GM12878 (cell line): Measurements from ENCODE around the gene IFITM5. TPM values are rescaled to one million over a fixed set of nuclear protein-coding genes. Genes with fewer than 3 reads are reported as not detected.

ENCODE experiments used
- ATAC-seq: fragments of 200-7000 bp; cut with Tn5 transposase; 3 replicates; pipeline ENCODE4 v1.9.1; 2020; ENCODE audit warnings: mild to moderate bottlenecking, moderate library complexity
- BruUV-seq: library from RNA; stranded (reverse); fragments of 400-500 nt; replicated peaks from 2 replicates; lab custom pipeline; 2021; lab: Mats Ljungman, UMichigan
- CTCF ChIA-PET: fragments of 300-600 bp; sonication (Branson Sonifier 250); formaldehyde crosslinking; extraction: SDS; loops from one replicate; lab custom pipeline; 2021; ENCODE audit warnings: inconsistent platforms; lab: Yijun Ruan, JAX
- POLR2A ChIA-PET: fragments of 350-600 bp; formaldehyde crosslinking; extraction: SDS; loops from one replicate; lab custom pipeline; 2021; ENCODE audit warnings: inconsistent platforms; lab: Charles Lee
- RAD21 ChIA-PET: fragments of 300-600 bp; sonication (Branson Sonifier 250); formaldehyde crosslinking; loops from one replicate; lab custom pipeline; 2023; ENCODE audit warnings: antibody characterized with exemption; ENCODE audit not compliant: unreplicated experiment; lab: Charles Lee
- SMC1A ChIA-PET: fragments of 300-600 bp; sonication (Branson Sonifier 250); formaldehyde crosslinking; loops from one replicate; lab custom pipeline; 2023; ENCODE audit not compliant: unreplicated experiment, uncharacterized antibody; lab: Charles Lee
- DNase-seq: peaks from one replicate; pipeline ENCODE4 v3.0.0-alpha.2; 2011; ENCODE audit warnings: low read depth, low spot score
- FAIRE-seq: peaks from 3 replicates; lab custom pipeline; 2011; peaks lifted over from hg19 to GRCh38; lab: Jason Lieb, UNC
- H2AFZ ChIP-seq: 2 replicates; pipeline ENCODE4 v1.6.0; 2011; ENCODE audit warnings: low read depth, low read length, control low read depth; ENCODE audit not compliant: control insufficient read depth
- H3K27ac ChIP-seq: 2 replicates; pipeline ENCODE4 v1.5.1; 2011; ENCODE audit warnings: control low read depth; ENCODE audit not compliant: control insufficient read depth, insufficient read depth
- H3K27me3 ChIP-seq, 2 experiments: replicated peaks in 1 of 2; 2 replicates each; pipeline versions ENCODE4 v1.6.0 to v1.6.1; 2011; ENCODE audit warnings: low read length in 1 of 2; ENCODE audit not compliant: control insufficient read depth in 2 of 2, insufficient read depth in 2 of 2
- H3K36me3 ChIP-seq, 2 experiments: 2 replicates each; pipeline ENCODE4 v1.5.1; 2011; ENCODE audit warnings: low read length in 1 of 2; ENCODE audit not compliant: control insufficient read depth in 2 of 2, insufficient read depth in 2 of 2
- H3K4me1 ChIP-seq: 2 replicates; pipeline ENCODE4 v1.6.1; 2011; ENCODE audit warnings: mild to moderate bottlenecking, low read length, moderate library complexity, mixed read lengths; ENCODE audit not compliant: control insufficient read depth, insufficient read depth
- H3K4me2 ChIP-seq: 2 replicates; pipeline ENCODE4 v1.6.0; 2011; ENCODE audit warnings: control low read depth; ENCODE audit not compliant: control insufficient read depth, insufficient read depth
- H3K4me3 ChIP-seq: fragments of 200-600 bp; sonication (generic); 2 replicates; pipeline ENCODE4 v1.5.1; 2016
- H3K79me2 ChIP-seq: 2 replicates; pipeline ENCODE4 v1.6.0; 2011; ENCODE audit warnings: low read length; ENCODE audit not compliant: control insufficient read depth, insufficient read depth
- H3K9ac ChIP-seq: 2 replicates; pipeline ENCODE4 v1.8.0; 2011; ENCODE audit warnings: low read length, control low read depth, mixed read lengths; ENCODE audit not compliant: control insufficient read depth, insufficient read depth
- H3K9me3 ChIP-seq: replicated peaks from 3 replicates; pipeline ENCODE4 v1.5.1; 2011; ENCODE audit warnings: mild to moderate bottlenecking, low read length; ENCODE audit not compliant: control insufficient read depth, insufficient read depth
- H4K20me1 ChIP-seq: 2 replicates; pipeline ENCODE4 v1.6.0; 2011; ENCODE audit not compliant: control insufficient read depth, insufficient read depth
- BCL11A ChIP-seq: IDR thresholded peaks from 2 replicates; pipeline ENCODE4 v1.6.1; 2011; ENCODE audit warnings: low read depth, low read length
- BHLHE40 ChIP-seq, 2 experiments: fragments of 450-650 bp in 1 of 2; IDR thresholded peaks; 2 replicates each; pipeline ENCODE4 v1.6.1; 2011 to 2017; ENCODE audit warnings: low read depth in 2 of 2, borderline replicate concordance in 1 of 2, improper control_type of control experiment in 1 of 2, low read length in 1 of 2, mild to moderate bottlenecking in 1 of 2
- ELK1 ChIP-seq: IDR thresholded peaks from 2 replicates; pipeline ENCODE4 v1.6.1; 2012; ENCODE audit warnings: low read depth, low read length, improper control_type of control experiment
- GABPA ChIP-seq: IDR thresholded peaks from 2 replicates; pipeline ENCODE4 v1.6.1; 2014; ENCODE audit warnings: antibody characterized with exemption, low read depth, mild to moderate bottlenecking, inconsistent platforms
- JUNB ChIP-seq: IDR thresholded peaks from 2 replicates; pipeline ENCODE4 v1.6.1; 2016; ENCODE audit warnings: antibody characterized with exemption, mild to moderate bottlenecking
- NBN ChIP-seq: fragments of 450-650 bp; IDR thresholded peaks from 2 replicates; pipeline ENCODE4 v1.6.1; 2016
- PAX8 ChIP-seq: fragments of 450-650 bp; IDR thresholded peaks from 2 replicates; pipeline ENCODE4 v1.6.1; 2017; ENCODE audit warnings: mild to moderate bottlenecking, moderate library complexity
- SRF ChIP-seq, 2 experiments: IDR thresholded peaks; 2 replicates each; pipeline ENCODE4 v1.6.1; 2011; ENCODE audit warnings: low read depth in 2 of 2, low read length in 2 of 2, mild to moderate bottlenecking in 1 of 2, moderate library complexity in 1 of 2
- WGBS: methylation state at CpG from one replicate; pipeline ENCODE4 v1.1.6; 2016; ENCODE audit warnings: low lambda C conversion rate; ENCODE audit not compliant: insufficient replicate concordance, insufficient coverage; ENCODE audit errors: missing lambda C conversion rate; 5-methylcytosine and 5-hydroxymethylcytosine counted together
- in situ Hi-C: fragments of 300-500 bp; cut with MboI; formaldehyde crosslinking; loops from 9 replicates; pipeline ENCODE4 v1.14.3; 2018; ENCODE audit warnings: mixed read lengths
- intact Hi-C: fragments of 100-400 bp; cut with micrococcal nuclease; formaldehyde crosslinking; loops from one replicate; pipeline ENCODE4 v1.14.2; 2022; ENCODE audit not compliant: unreplicated experiment
- polyA plus RNA-seq, 11 experiments: library from polyadenylated mRNA; depleted of rRNA in 4 of 11; unstranded in 6 of 11; stranded (reverse) in 5 of 11; fragments of >200 nt; fragmentation: Nextera tagmentation in 4 of 11; fragmentation: Illumina TruSeq in 1 of 11; extraction: Ambion mirVana in 4 of 11; extraction: Trizol in 1 of 11; gene quantifications; 1 replicate in 1 of 11; 2 replicates in 10 of 11; pipeline versions ENCODE4 v1.2.1 to v1.2.3, GENCODE V29; 2011 to 2016; ENCODE audit warnings: inconsistent platforms in 2 of 11, missing spikeins in 2 of 11, low read depth in 1 of 11
- total RNA-seq, 4 experiments: library from RNA; depleted of rRNA in 3 of 4; stranded (reverse); fragments of >200 nt in 3 of 4; fragmentation: Illumina TruSeq in 1 of 4; extraction: Trizol in 1 of 4; gene quantifications; 2 replicates each; pipeline versions ENCODE4 v1.2.1 to v1.2.3, GENCODE V29; 2013 to 2021

Gene IFITM5
- total and polyA plus RNA-seq, 10 of the 15 experiments (the other 5 are each of a cell fraction or from before 2014, with no cell fraction given), result not detected

GRCh38 chr11:261624-262023, 37.7 kb downstream of the IFITM5 start:
- no peak overlapping the region for H3K4me2 ChIP-seq
- POLR2A ChIA-PET, result interaction anchor here (2.0 kb wide), 1 partner anchor 11 kb away, joined by 6 read pairs; no protein-coding TSS in a partner anchor

More at GRCh38 chr11:261624-262023, 37.7 kb downstream of the IFITM5 start:
- Histone ChIP-seq H4K20me1 (no peaks in the 10 kb centered on the region), H2AFZ (no peak overlapping the region), H3K4me1 (peaks cover 13% of the 10 kb centered on the region), H3K9ac (no peak overlapping the region), H3K27ac (no peak overlapping the region), H3K4me3 (no peak overlapping the region), H3K27me3 (no peaks in the 10 kb centered on the region), H3K9me3 (peaks cover 2% of the 10 kb centered on the region; the same call in 2 of the 3 replicates), H3K36me3 (no peaks in the 10 kb centered on the region), H3K79me2 (no peaks in the 10 kb centered on the region)
- in situ Hi-C loops (no loop called here), intact Hi-C loops (loop anchor here (10.0 kb wide), 1 partner anchor 93 kb away; no protein-coding TSS in a partner anchor)
- DNase-seq (no peak), FAIRE-seq (no peak), ATAC-seq (0 out of 3 replicates have a peak, but pooled peaks have one; percentile 24)
- ChIA-PET SMC1A (interaction anchor here (1.1 to 1.3 kb wide), 2 partner anchors 11 to 26 kb away, joined by 3 to 6 read pairs; partner anchors contain the start of gene SIRT3), CTCF (interaction anchor here (1.1 to 3.6 kb wide), 3 partner anchors 11 to 135 kb away, joined by 3 to 25 read pairs (median 3); no protein-coding TSS in a partner anchor), RAD21 (no interaction called here)
- no TSS peak for BruUV-seq
- TF ChIP-seq ELK1 (no peak), SRF (IDR thresholded peaks at IDR 0.05; ENCODE audit: low read depth in 2 of 2, low read length in 2 of 2) (no peak), GABPA (no peak), BHLHE40 (IDR thresholded peaks at IDR 0.05; ENCODE audit: borderline replicate concordance in 1 of 2, low read depth in 2 of 2, low read length in 1 of 2) (peak in 1 of 2 experiments; percentile 45; a peak in 1 of 4 replicates), BCL11A (no peak), JUNB (no peak), PAX8 (no peak), NBN (no peak)
- WGBS, result 61% methylated on average over 4 of the region's 4 CpGs
